T-helper 2 cell (primary cell): Measurements from ENCODE around the gene NPIPA3.
"Not testable (repeated sequence)": the region's sequence is repeated elsewhere in the genome, so short reads cannot be mapped to it uniquely, and the experiment has no call there.

Experiments used
- DNase-seq, 5 experiments: peaks; one replicate each; pipeline versions ENCODE4 v3.0.0 to v3.0.0-alpha.2; 2012 to 2022

The NPIPA3 gene

GRCh38 chr16:14742273-14743128, 39.3 kb downstream of the NPIPA3 start, which contains the start of gene NPIPA2:
Gene NPIPA2, plus strand, starts transcription at chr16:14742533. Its CDS starts 5,533 bp downstream, at chr16:14748066.
- DNase-seq: not testable (repeated sequence)

GRCh38 chr16:14773654-14774053, 70.4 kb downstream of the NPIPA3 start:
- not testable (repeated sequence) for DNase-seq

DNA sequence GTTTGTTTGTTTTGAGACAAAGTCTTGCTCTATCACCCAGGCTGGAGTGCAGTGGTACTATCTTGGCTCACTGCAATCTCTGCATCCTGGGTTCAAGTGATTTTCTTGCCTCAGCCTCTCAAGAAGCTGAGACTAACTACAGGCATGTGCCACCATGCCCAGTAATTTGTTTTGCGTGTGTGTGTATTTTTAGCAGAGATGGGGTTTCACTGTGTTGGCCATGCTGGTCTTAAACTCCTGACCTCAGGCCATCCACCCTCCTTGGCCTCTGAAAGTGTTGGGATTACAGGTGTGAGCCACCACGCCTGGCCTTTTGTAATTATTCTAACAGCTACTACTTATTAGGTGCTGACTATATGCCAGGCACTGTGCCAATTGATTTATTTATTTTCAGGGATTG, 72.4 kb downstream of the NPIPA3 start:
- DNase-seq: not testable (repeated sequence)
